CD14-positive monocyte (primary cell): ENCODE results near the gene ARSK. TPM values are rescaled to one million over a fixed set of nuclear protein-coding genes. Genes with fewer than 3 reads are reported as not detected.

Experiments
- DNase-seq, 3 donors: peaks; one replicate each; pipeline ENCODE4 v3.0.0-alpha.2; 2011 to 2022
- H2AFZ ChIP-seq: 2 replicates; pipeline ENCODE4 v1.6.0; 2012; ENCODE audit warnings: mild to moderate bottlenecking, low read depth, low read length, inconsistent platforms; ENCODE audit not compliant: insufficient read depth, poor library complexity, severe bottlenecking
- H3K27ac ChIP-seq, 2 donors: 1 replicate in 1 of 2; 2 replicates in 1 of 2; pipeline ENCODE4 v1.5.1; 2012 to 2013; ENCODE audit warnings: low read length in 2 of 2, control low read depth in 1 of 2, inconsistent platforms in 1 of 2, low read depth in 1 of 2, mild to moderate bottlenecking in 1 of 2
- H3K27me3 ChIP-seq, 2 donors: one replicate each; pipeline versions ENCODE4 v1.6.0 to v1.6.1; 2011 to 2013; ENCODE audit warnings: low read length in 2 of 2; ENCODE audit not compliant: control insufficient read depth in 2 of 2, insufficient read depth in 2 of 2
- H3K36me3 ChIP-seq, 2 donors: replicated peaks in 1 of 2; 1 replicate in 1 of 2; 2 replicates in 1 of 2; pipeline versions ENCODE4 v1.5.1 to v1.6.1; 2012 to 2013; ENCODE audit warnings: low read length in 2 of 2, control low read depth in 1 of 2, inconsistent platforms in 1 of 2, mild to moderate bottlenecking in 1 of 2; ENCODE audit not compliant: insufficient read depth in 2 of 2, control insufficient read depth in 1 of 2
- H3K4me1 ChIP-seq, 2 donors: 1 replicate in 1 of 2; 2 replicates in 1 of 2; pipeline versions ENCODE4 v1.5.1 to v1.6.1; 2012 to 2013; ENCODE audit warnings: low read length in 2 of 2, control low read depth in 1 of 2, inconsistent platforms in 1 of 2, mild to moderate bottlenecking in 1 of 2, moderate library complexity in 1 of 2; ENCODE audit not compliant: insufficient read depth in 2 of 2, control insufficient read depth in 1 of 2
- H3K4me2 ChIP-seq: replicated peaks from 2 replicates; pipeline ENCODE3; 2012; ENCODE audit warnings: low read length, moderate library complexity, mild to moderate bottlenecking; ENCODE audit not compliant: poor library complexity, severe bottlenecking; ENCODE audit errors: extremely low read depth
- H3K4me3 ChIP-seq, 3 experiments: fragments of 200-600 bp in 1 of 3; sonication (generic) in 1 of 3; replicated peaks in 1 of 3; 1 replicate in 2 of 3; 2 replicates in 1 of 3; pipeline ENCODE4 v1.5.1; 2011 to 2013; ENCODE audit warnings: low read length in 3 of 3, mild to moderate bottlenecking in 3 of 3, control low read depth in 2 of 3, low read depth in 2 of 3, inconsistent platforms in 1 of 3, moderate library complexity in 1 of 3
- H3K79me2 ChIP-seq: 2 replicates; pipeline ENCODE4 v1.6.0; 2012; ENCODE audit warnings: mild to moderate bottlenecking, control low read depth, inconsistent platforms, low read length, moderate library complexity; ENCODE audit not compliant: insufficient read depth
- H3K9ac ChIP-seq: 2 replicates; pipeline ENCODE4 v1.6.0; 2017; ENCODE audit warnings: low read length, mild to moderate bottlenecking; ENCODE audit not compliant: insufficient read depth, poor library complexity, severe bottlenecking
- H3K9me3 ChIP-seq, 2 donors: replicated peaks in 1 of 2; 1 replicate in 1 of 2; 2 replicates in 1 of 2; pipeline versions ENCODE4 v1.5.1 to v1.6.1; 2012 to 2013; ENCODE audit warnings: low read length in 2 of 2, control low read depth in 1 of 2; ENCODE audit not compliant: control insufficient read depth in 1 of 2, insufficient read depth in 1 of 2
- H4K20me1 ChIP-seq: 2 replicates; pipeline ENCODE4 v1.6.0; 2012; ENCODE audit warnings: mild to moderate bottlenecking, low read length, control low read depth, moderate library complexity; ENCODE audit not compliant: insufficient read depth
- H3K27ac Mint-ChIP-seq, 7 donors: one replicate each; pipeline ENCODE4 v1.8.0; 2020; ENCODE audit warnings: mild to moderate bottlenecking in 7 of 7, mixed read lengths in 7 of 7, moderate library complexity in 6 of 7, inconsistent platforms in 2 of 7
- H3K27me3 Mint-ChIP-seq, 3 donors: one replicate each; pipeline ENCODE4 v1.8.0; 2021 to 2022; ENCODE audit warnings: low read depth in 3 of 3, mild to moderate bottlenecking in 3 of 3, mixed read lengths in 3 of 3, moderate library complexity in 3 of 3, inconsistent platforms in 1 of 3
- H3K36me3 Mint-ChIP-seq, 2 donors: one replicate each; pipeline ENCODE4 v1.8.0; 2020; ENCODE audit warnings: mixed read lengths in 2 of 2, inconsistent platforms in 1 of 2, mild to moderate bottlenecking in 1 of 2
- H3K4me1 Mint-ChIP-seq: one replicate; pipeline ENCODE4 v1.8.0; 2020; ENCODE audit warnings: mild to moderate bottlenecking, mixed read lengths
- H3K4me3 Mint-ChIP-seq, 2 donors: one replicate each; pipeline ENCODE4 v1.8.0; 2020; ENCODE audit warnings: mild to moderate bottlenecking in 2 of 2, mixed read lengths in 2 of 2, moderate library complexity in 1 of 2
- H3K9me3 Mint-ChIP-seq, 7 donors: one replicate each; pipeline ENCODE4 v1.8.0; 2020 to 2022; ENCODE audit warnings: mixed read lengths in 7 of 7, mild to moderate bottlenecking in 6 of 7, moderate library complexity in 6 of 7, inconsistent platforms in 2 of 7
- CTCF ChIP-seq: fragments of 200-600 bp; IDR thresholded peaks from one replicate; pipeline ENCODE4 v1.8.0; 2022; ENCODE audit warnings: antibody characterized with exemption, mild to moderate bottlenecking
- WGBS: methylation state at CpG from one replicate; pipeline ENCODE4 v1.1.5; 2013; ENCODE audit warnings: missing lambda C conversion rate; ENCODE audit not compliant: insufficient coverage; 5-methylcytosine and 5-hydroxymethylcytosine counted together
- intact Hi-C, 2 donors: fragments of 100-400 bp; cut with micrococcal nuclease; formaldehyde crosslinking; loops; one replicate each; pipeline versions ENCODE4 v1.15.0 to v1.15.1; 2023
- polyA plus RNA-seq, 3 donors: library from polyadenylated mRNA; depleted of rRNA in 1 of 3; unstranded in 2 of 3; stranded (reverse) in 1 of 3; fragments of 300-500 nt in 2 of 3; fragments of >200 nt in 1 of 3; fragmentation: Illumina TruSeq in 2 of 3; gene quantifications; 1 replicate in 2 of 3; 2 replicates in 1 of 3; pipeline ENCODE4 v1.2.3, GENCODE V29; 2012 to 2021

ARSK gene
- polyA plus RNA-seq, 3 donors: 0.67 to 1.3 (median 1.3) TPM

- no peaks in the 10 kb centered on the region for H3K36me3 ChIP-seq
- no peaks in the 10 kb centered on the region for H3K79me2 ChIP-seq
- H3K4me1 ChIP-seq: no peaks in the 10 kb centered on the region
- Mint-ChIP-seq H3K4me3 (no peak overlapping the region), H3K27me3 (peaks cover 0 to 2% (median 0%) of the 10 kb centered on the region in 3 donors), H3K36me3 (peaks cover 2 to 6% of the 10 kb centered on the region in 2 donors), H3K9me3 (no peaks in the 10 kb centered on the region), H3K4me1 (no peaks in the 10 kb centered on the region), H3K27ac (no peak overlapping the region)
- H4K20me1 ChIP-seq: no peaks in the 10 kb centered on the region
- WGBS: no CpG with 5 or more reads among the region's 1 CpG
- no peaks in the 10 kb centered on the region for H3K27me3 ChIP-seq
- no peak overlapping the region for H3K4me2 ChIP-seq
- intact Hi-C loops: no loop called here
- no peak for DNase-seq
- TF ChIP-seq CTCF: no peak
- H3K4me3 ChIP-seq: no peak overlapping the region
- no peak overlapping the region for H2AFZ ChIP-seq
- no peak overlapping the region for H3K9ac ChIP-seq
- H3K27ac ChIP-seq: no peak overlapping the region
- H3K9me3 ChIP-seq: no peaks in the 10 kb centered on the region
These were observed 45.7 kb downstream of the ARSK start for GRCh38 chr5:95600557-95600956.

GRCh38 chr5:95605786-95606185 lies 50.9 kb downstream of the ARSK start:
- Histone ChIP-seq H3K79me2 (no peaks in the 10 kb centered on the region), H3K4me3 (no peak overlapping the region), H3K4me1 (no peaks in the 10 kb centered on the region), H3K36me3 (no peaks in the 10 kb centered on the region), H3K4me2 (no peak overlapping the region), H3K9ac (no peak overlapping the region), H2AFZ (no peak overlapping the region), H3K27me3 (no peaks in the 10 kb centered on the region), H3K27ac (no peak overlapping the region), H4K20me1 (no peaks in the 10 kb centered on the region), H3K9me3 (no peaks in the 10 kb centered on the region)
- Mint-ChIP-seq H3K9me3 (peaks cover 0 to 2% (median 0%) of the 10 kb centered on the region in 7 donors), H3K4me3 (no peak overlapping the region), H3K27ac (no peak overlapping the region), H3K4me1 (no peaks in the 10 kb centered on the region), H3K27me3 (no peaks in the 10 kb centered on the region), H3K36me3 (peaks cover 2 to 6% of the 10 kb centered on the region in 2 donors)
- no peak for DNase-seq
- intact Hi-C loops: no loop called here
- WGBS: 100% methylated on average over 4 of the region's 5 CpGs
- no peak for TF ChIP-seq CTCF
